Mucosa of descending colon (tissue), 3 donors: Measurements from ENCODE around the gene PDE6C. TPM values are rescaled to one million over a fixed set of nuclear protein-coding genes. Genes with fewer than 3 reads are reported as not detected.
"Not testable (repeated sequence)": the region's sequence is repeated elsewhere in the genome, so short reads cannot be mapped to it uniquely, and the experiment has no call there.

Experiments
- ATAC-seq: fragments of 200-7000 bp; cut with Tn5 transposase; one replicate; pipeline ENCODE4 v1.9.1; 2020; ENCODE audit warnings: mild to moderate bottlenecking, moderate library complexity
- DNase-seq, 3 donors: peaks; one replicate each; pipeline ENCODE4 v3.0.0-alpha.2; 2020
- H3K36me3 ChIP-seq: fragments of 200-600 bp; one replicate; pipeline ENCODE4 v1.8.0; 2021; ENCODE audit warnings: low read depth, mild to moderate bottlenecking
- H3K4me1 ChIP-seq: fragments of 200-600 bp; one replicate; pipeline ENCODE4 v1.8.0; 2021; ENCODE audit warnings: low read depth, mild to moderate bottlenecking
- H3K4me3 ChIP-seq: fragments of 200-600 bp; one replicate; pipeline ENCODE4 v1.8.0; 2021; ENCODE audit warnings: mild to moderate bottlenecking
- H3K9me3 ChIP-seq: fragments of 200-600 bp; one replicate; pipeline ENCODE4 v1.8.0; 2021; ENCODE audit warnings: mild to moderate bottlenecking
- CTCF ChIP-seq: fragments of 200-600 bp; IDR thresholded peaks from one replicate; pipeline ENCODE4 v1.8.0; 2022; ENCODE audit warnings: antibody characterized with exemption, mild to moderate bottlenecking
- intact Hi-C, 2 donors: fragments of 100-400 bp; cut with DNase I in 1 of 2; cut with micrococcal nuclease in 1 of 2; formaldehyde crosslinking; loops; one replicate each; pipeline versions ENCODE4 v1.11.0 to v1.11.1; 2022; cut with DNase I, micrococcal nuclease
- total RNA-seq, 3 donors: library from RNA; stranded (reverse); fragmentation: NEBNext Ultra II Directional in 2 of 3; extraction: Animal tissue kit (Norgen Biotek cat#: 25700) in 2 of 3; gene quantifications; one replicate each; pipeline versions ENCODE4 v1.2.1 to v1.2.4, GENCODE V29; 2021 to 2023
- donor health status: DM: no; HTN: no; CAD: no; lungs with moderate emphysema.
- donor health status: DM: no; HTN: no; CAD: no.
- donor health status: DM: no; HTN: yes; CAD: no.

PDE6C gene
- total RNA-seq, 3 donors from 2014 or later: not detected

- DNase-seq (no peak), ATAC-seq (no peak)
- Histone ChIP-seq H3K4me3 (no peak overlapping the region), H3K4me1 (no peaks in the 10 kb centered on the region), H3K9me3 (no peaks in the 10 kb centered on the region), H3K36me3 (no peaks in the 10 kb centered on the region)
- intact Hi-C loops: no loop called here
- no peak for TF ChIP-seq CTCF
These were observed 75.4 kb downstream of the PDE6C start for GRCh38 chr10:93687737-93688136.

- DNase-seq (peak in 1 of 3 donors; percentile 12), ATAC-seq (peak; percentile 45)
- Histone ChIP-seq H3K9me3 (no peaks in the 10 kb centered on the region), H3K36me3 (no peaks in the 10 kb centered on the region), H3K4me3 (no peak overlapping the region), H3K4me1 (no peaks in the 10 kb centered on the region)
- no peak for TF ChIP-seq CTCF
- intact Hi-C loops: no loop called here
These were observed 83.4 kb downstream of the PDE6C start for GRCh38 chr10:93695740-93696139.

GRCh38 chr10:93696582-93696981 is 84.2 kb downstream of the PDE6C start:
- H3K9me3 ChIP-seq, DNase-seq, ATAC-seq, H3K4me3 ChIP-seq, H3K4me1 ChIP-seq, intact Hi-C loops, H3K36me3 ChIP-seq: not testable (repeated sequence)

GRCh38 chr10:93697207-93697606 is 84.9 kb downstream of the PDE6C start:
- intact Hi-C loops: no loop called here
- no peak for TF ChIP-seq CTCF
- Histone ChIP-seq H3K4me3 (no peak overlapping the region), H3K4me1 (peaks cover 4% of the 10 kb centered on the region), H3K9me3 (no peaks in the 10 kb centered on the region), H3K36me3 (no peaks in the 10 kb centered on the region)
- DNase-seq (no peak), ATAC-seq (no peak)

- H3K9me3 ChIP-seq: no peaks in the 10 kb centered on the region
- peak overlapping the region; percentile 55 for H3K4me3 ChIP-seq
- DNase-seq (peak in 1 of 3 donors; percentile 18), ATAC-seq (peak; percentile 5)
- H3K36me3 ChIP-seq: no peaks in the 10 kb centered on the region
- no peak for TF ChIP-seq CTCF
- peaks cover 10% of the 10 kb centered on the region for H3K4me1 ChIP-seq
- intact Hi-C loops: loop anchor here in 1 of 2 donors (10.0 kb wide), 1 partner anchor 113 kb away; no protein-coding TSS in a partner anchor
These were observed 89.5 kb downstream of the PDE6C start for GRCh38 chr10:93701866-93702209.

GRCh38 chr10:93702210-93703001 is 90.1 kb downstream of the PDE6C start, which contains the start of gene FRA10AC1:
TSS of gene FRA10AC1 (minus strand) at chr10:93702592. CDS start at chr10:93700106, 2,486 bp downstream.
- peak; percentile 21 for TF ChIP-seq CTCF
- intact Hi-C loops: loop anchor here in 1 of 2 donors (10.0 kb wide), 1 partner anchor 112 kb away; no protein-coding TSS in a partner anchor
- no peaks in the 10 kb centered on the region for H3K36me3 ChIP-seq
- peak; percentile 99 for ATAC-seq
- no peaks in the 10 kb centered on the region for H3K9me3 ChIP-seq
- peak; percentile 94 to 96 (median 96) for DNase-seq
- H3K4me1 ChIP-seq: peaks cover 10% of the 10 kb centered on the region
- peak within 1 kb of the TSS; percentile 55 for H3K4me3 ChIP-seq
